ENCODE data around the gene ZNF324. TPM values are rescaled to one million over a fixed set of nuclear protein-coding genes. Genes with fewer than 3 reads are reported as not detected.
"Not testable (repeated sequence)": the region's sequence is repeated elsewhere in the genome, so short reads cannot be mapped to it uniquely, and the experiment has no call there.

Gene ZNF324
- 10 to 100 TPM; 17.6 to 19.6 TPM for total RNA-seq

DNA sequence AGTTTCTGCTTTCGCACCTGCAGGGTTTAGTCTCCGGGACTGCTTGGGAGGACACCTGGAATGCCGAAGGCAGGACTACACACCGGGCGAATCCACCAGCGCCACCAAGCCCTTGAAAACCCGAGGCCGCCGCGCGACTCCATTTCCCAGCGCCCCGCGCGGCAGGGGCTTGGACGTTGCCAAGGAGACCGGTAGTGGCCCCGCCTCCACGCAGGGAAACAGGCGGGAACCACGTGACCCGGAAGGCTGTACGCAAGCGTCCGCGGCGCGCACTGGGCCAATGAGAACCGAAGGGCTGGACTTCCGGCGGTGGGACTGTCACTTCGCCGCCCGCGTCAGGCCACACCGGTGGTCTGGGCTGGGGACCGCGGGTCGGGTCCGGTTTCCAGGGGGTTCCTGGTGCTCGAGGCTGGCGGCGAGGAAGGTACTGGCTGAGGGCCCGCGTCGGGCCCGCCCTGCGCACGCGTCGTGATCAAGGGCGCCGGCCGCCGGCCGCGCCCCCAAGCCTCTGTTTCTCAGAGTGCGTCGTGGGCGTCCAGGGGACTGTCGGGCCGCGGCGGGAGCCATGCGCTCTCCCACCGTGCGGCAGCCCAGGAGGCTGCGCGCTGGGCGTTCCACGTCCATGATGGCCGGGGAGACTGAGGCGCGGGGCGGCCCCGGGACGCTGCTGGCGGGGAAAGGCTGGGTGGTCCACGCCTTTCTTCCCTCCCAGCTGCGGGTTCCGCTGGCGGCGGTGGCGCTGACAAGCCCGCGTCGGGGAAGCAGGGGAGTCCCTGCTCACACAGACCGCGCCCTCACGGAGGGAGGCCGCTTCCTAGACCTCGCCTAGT lies at the start of gene ZNF324:
TSS of gene ZNF324 (plus strand) at position 321 of the 830 bp plus-strand sequence. CDS start 2,106 bp downstream, outside the sequence.
- POLR2A ChIA-PET = no interaction called here
- CTCF ChIA-PET = no interaction called here

GRCh38 chr19:58428617-58429016 lies 38.3 kb upstream of the ZNF324 start:
- ChIA-PET CTCF (no interaction called here), POLR2A (no interaction called here)

- CTCF ChIA-PET = interaction anchor here (0.6 kb wide), 1 partner anchor 689 kb away, joined by 4 read pairs; no protein-coding TSS in a partner anchor
- POLR2A ChIA-PET = no interaction called here
Observed at GRCh38 chr19:58429745-58430144, 37.1 kb upstream of the ZNF324 start.

DNA sequence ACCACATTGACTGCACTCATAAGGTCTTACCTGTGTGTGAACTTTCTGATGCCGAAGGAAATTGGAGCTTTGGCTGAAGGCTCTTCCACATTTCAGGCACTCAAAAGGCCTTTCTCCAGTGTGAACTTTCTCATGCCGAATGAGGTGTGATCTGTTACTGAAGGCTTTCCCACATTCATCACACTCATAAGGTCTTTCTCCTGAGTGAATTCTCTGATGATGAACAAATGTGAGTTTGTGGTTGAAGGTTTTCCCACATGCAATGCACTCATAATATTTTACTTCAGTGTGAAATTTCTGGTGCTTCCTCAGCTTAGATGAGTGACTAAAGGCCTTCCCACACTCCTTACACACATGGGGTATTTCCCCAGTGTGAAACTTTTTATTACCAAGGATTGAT lies 32.7 kb upstream of the ZNF324 start:
- POLR2A ChIA-PET = no interaction called here
- CTCF ChIA-PET = no interaction called here

DNA sequence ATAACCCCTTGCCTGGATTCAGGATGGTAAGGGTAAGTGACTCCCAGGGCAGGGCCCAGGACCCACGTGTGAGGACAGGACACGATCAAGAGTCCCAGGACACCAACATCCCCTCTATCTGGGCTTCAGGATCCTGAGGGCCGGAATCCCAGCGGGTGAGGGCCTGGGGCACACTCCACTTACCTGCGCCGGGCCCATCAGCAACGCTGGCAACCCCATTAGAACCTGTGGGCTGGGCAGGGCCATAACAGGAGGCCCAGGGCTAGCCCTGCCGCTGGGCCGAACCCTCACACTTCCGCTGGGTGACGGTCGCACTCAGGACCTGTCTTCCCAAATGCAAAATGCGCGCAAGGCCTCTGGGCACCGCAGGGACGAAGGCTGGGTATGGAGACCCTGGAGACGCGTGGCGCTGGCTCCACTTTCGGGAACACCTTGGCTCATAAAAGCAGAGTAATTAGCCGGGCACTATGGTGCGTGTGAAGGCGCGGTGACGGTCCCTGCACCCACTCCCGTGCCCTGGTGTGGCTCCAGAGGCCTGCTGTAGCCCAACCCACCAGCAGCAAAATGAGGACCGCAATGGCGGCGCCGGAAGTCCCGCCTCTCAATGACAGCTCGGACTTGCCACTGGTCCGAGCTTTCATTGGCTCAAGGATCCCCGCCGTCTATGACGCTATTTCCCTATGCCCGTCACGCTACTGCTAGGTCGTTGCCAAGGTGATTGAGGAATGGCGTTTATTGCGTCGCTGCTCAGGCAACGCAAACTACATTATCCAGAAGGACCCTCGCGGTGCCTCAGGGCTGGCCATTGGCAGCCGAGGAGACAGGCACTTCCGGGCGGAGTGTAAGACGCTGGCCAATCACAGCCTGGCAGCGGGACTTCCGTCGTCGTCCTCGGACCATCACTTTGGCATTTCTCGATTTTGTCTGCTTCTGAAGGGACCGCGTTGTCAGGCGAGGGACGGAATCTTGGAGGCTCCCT lies 27.0 kb upstream of the ZNF324 start, which contains the start of gene ZNF132:
TSS of gene ZNF132 (minus strand) at position 578 of the 979 bp plus-strand sequence. CDS start at position 246, 332 bp downstream.
- ChIA-PET POLR2A (interaction anchor here (0.6 kb wide), 2 partner anchors 12 to 36 kb away, joined by 3 to 8 read pairs; partner anchors contain the start of gene ZNF324B), CTCF (interaction anchor here (1.1 kb wide), 1 partner anchor 11 kb away, joined by 3 read pairs; no protein-coding TSS in a partner anchor)

GRCh38 chr19:58440556-58440955 lies 26.3 kb upstream of the ZNF324 start:
- CTCF ChIA-PET = interaction anchor here (1.1 kb wide), 1 partner anchor 10 kb away, joined by 3 read pairs; no protein-coding TSS in a partner anchor
- POLR2A ChIA-PET = no interaction called here

DNA sequence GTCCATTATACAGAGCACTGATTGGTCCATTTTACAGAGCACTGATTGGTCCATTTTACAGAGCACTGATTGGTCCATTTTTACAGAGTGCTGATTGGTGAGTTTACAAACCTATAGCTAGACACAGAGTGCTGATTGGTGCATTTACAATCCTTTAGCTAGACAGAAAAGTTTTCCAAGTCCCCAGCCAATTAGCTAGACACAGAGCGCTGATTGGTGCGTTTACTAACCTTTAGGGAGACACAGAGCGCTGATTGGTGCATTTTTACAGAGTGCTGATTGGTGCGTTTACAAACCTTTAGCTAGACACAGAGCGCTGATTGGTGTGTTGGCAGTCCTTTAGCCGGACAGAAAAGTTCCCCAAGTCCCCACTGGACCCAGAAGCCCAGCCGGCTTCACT lies 23.9 kb upstream of the ZNF324 start:
- CTCF ChIA-PET, POLR2A ChIA-PET: not testable (repeated sequence)

GRCh38 chr19:58448860-58449259 lies 18.0 kb upstream of the ZNF324 start:
- POLR2A ChIA-PET, CTCF ChIA-PET: not testable (repeated sequence)

- CTCF ChIA-PET = interaction anchor here (0.6 kb wide), 1 partner anchor 127 kb away, joined by 5 read pairs; no protein-coding TSS in a partner anchor
- POLR2A ChIA-PET = interaction anchor here (0.5 kb wide), 1 partner anchor 11 kb away, joined by 4 read pairs; no protein-coding TSS in a partner anchor
Observed at GRCh38 chr19:58449980-58450379, 16.9 kb upstream of the ZNF324 start.

GRCh38 chr19:58450856-58451357 lies 16.0 kb upstream of the ZNF324 start:
- CTCF ChIA-PET = interaction anchor here (0.8 to 1.5 kb wide), 2 partner anchors 10 kb away, joined by 3 read pairs; partner anchors contain the start of gene ZNF132
- POLR2A ChIA-PET = interaction anchor here (1.0 kb wide), 1 partner anchor 11 kb away, joined by 3 read pairs; the partner anchor contains the start of gene ZNF132

GRCh38 chr19:58451358-58452101 lies 15.3 kb upstream of the ZNF324 start, which contains the start of gene ZNF324B:
ZNF324B (plus strand) TSS chr19:58451622; CDS start chr19:58453702, 2,080 bp downstream.
- CTCF ChIA-PET = interaction anchor here (0.8 to 1.5 kb wide), 2 partner anchors 9 to 11 kb away, joined by 3 read pairs; partner anchors contain the start of gene ZNF132
- POLR2A ChIA-PET = interaction anchor here (1.0 kb wide), 1 partner anchor 12 kb away, joined by 3 read pairs; the partner anchor contains the start of gene ZNF132

GRCh38 chr19:58453743-58454142 lies 13.1 kb upstream of the ZNF324 start:
- CTCF ChIA-PET = no interaction called here
- POLR2A ChIA-PET = no interaction called here

DNA sequence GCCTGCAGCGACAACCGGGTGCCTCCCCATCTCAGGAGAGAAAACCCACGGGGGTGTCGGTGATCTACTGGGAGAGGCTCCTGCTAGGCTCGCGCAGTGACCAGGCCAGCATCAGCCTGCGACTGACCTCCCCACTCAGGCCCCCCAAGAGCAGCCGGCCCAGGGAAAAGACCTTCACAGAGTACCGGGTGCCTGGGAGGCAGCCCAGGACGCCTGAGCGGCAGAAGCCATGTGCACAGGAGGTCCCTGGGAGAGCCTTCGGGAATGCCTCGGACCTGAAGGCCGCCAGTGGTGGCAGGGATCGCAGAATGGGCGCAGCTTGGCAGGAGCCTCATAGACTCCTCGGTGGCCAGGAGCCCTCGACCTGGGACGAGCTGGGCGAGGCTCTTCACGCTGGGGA lies 11.6 kb upstream of the ZNF324 start:
- POLR2A ChIA-PET = no interaction called here
- CTCF ChIA-PET = no interaction called here

GRCh38 chr19:58456111-58456510 lies 10.8 kb upstream of the ZNF324 start:
- ChIA-PET CTCF (no interaction called here), POLR2A (no interaction called here)

DNA sequence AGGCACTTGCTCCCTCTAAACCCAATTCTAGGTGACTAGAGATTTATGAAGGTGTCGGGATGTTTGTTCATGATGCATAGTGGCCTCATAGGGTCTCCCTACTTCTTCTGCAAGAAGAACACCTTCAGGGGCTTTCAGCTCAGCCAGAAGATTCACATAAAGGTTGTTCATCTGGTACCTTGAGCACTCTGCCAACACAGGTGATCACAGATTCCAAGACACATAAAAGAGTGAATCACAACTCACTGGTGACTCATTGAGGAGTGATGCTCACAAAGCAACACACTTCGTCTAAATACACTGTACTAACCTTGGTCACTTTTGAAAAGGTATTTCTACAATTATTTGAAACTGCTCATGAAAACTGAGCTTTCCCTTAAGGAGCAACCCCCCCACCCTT lies 6.8 kb upstream of the ZNF324 start:
- ChIA-PET POLR2A (no interaction called here), CTCF (interaction anchor here (1.0 kb wide), 1 partner anchor 8 kb away, joined by 3 read pairs; the partner anchor contains the start of gene ZNF324B)

DNA sequence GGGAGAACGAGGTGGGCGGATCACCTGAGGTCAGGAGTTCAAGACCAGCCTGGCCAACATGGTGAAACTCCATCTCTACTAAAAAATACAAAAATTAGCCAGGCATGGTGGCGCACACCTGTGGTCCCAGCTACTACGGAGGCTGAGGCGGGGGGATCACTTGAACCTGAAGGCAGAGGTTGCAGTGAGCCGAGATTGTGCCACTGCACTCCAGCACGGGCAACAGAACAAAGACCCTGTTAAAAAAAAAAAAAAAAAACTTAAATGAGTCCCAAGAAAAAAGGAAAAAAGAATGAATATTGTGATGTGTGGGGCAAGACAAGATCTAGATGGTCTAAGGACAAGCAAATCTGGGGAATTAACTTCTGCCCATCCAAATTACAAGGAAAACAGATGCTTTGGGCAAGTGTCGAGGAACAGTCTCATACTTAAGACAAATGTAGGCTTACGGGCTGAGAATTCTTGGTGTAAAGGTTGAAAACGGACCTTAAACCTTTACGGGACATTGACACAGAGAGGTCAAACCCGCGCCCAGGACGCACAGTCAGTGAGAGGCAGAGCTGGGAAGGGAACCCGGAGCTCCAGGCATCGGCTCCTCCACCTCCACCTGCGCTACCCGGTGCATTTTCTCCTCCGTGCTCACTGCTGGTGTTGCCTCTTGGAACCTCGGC lies 656 bp upstream of the ZNF324 start:
- POLR2A ChIA-PET = no interaction called here
- CTCF ChIA-PET = no interaction called here

DNA sequence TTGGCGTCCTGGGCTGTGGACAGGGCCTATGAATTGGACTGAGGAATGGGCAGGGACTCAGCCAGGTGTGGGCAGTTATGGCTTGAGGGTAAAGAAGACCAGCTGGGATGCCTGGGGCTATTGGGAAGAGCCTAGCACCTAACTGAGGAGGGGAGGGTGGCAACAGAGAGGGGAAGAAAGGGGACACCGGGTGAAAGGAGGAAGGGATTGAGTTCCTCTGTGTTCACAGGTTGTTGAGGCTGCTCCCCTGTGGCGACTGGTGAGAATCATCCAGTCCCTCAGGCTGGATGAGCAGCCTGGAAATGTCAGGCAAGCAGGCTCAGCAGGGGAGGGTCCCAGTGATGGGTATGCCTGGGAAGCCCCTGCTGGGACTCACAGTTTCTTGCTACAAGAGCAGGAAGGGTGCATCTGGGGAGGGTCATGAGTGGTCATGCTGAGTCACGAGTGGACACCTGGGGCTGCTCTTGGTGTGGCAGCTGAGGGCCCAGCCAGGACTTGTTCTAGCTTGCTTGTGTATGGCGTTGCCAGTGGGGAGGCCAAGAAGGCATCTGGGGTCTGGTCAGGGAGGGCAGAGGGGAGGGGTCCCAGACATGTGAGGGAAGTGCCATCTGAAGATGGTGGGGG lies 1.4 kb downstream of the ZNF324 start:
- POLR2A ChIA-PET = interaction anchor here (0.6 kb wide), 1 partner anchor 25 kb away, joined by 4 read pairs; no protein-coding TSS in a partner anchor

More for the DNA sequence above, 1.4 kb downstream of the ZNF324 start:
- CTCF ChIA-PET = interaction anchor here (1.5 kb wide), 1 partner anchor 51 kb away, joined by 3 read pairs; no protein-coding TSS in a partner anchor

Measured in activated CD8-positive, alpha-beta memory T cell treated with anti-CD3 and anti-CD28 coated beads for 36 hours (primary cell).